ENCODE results near the gene ALG9.

GRCh38 chr11:111836162-111836561 is 35.2 kb downstream of the ALG9 start:
- no peak for TF ChIP-seq CTCF (IDR thresholded peaks at IDR 0.05; ENCODE audit: extremely low read depth in 1 of 2, insufficient read depth in 1 of 2, low read depth in 1 of 2, low read length in 2 of 2)
- no peak for TF ChIP-seq POLR2A (IDR thresholded peaks at IDR 0.05; ENCODE audit: low read depth, low read length)
- TF ChIP-seq GATA2 (IDR thresholded peaks at IDR 0.05; ENCODE audit: insufficient read depth, insufficient read length, low read depth, low read length): no peak
- no peak for TF ChIP-seq JUN (IDR thresholded peaks at IDR 0.05; ENCODE audit: borderline replicate concordance, insufficient read depth, insufficient read length, low read depth)
- TF ChIP-seq EZH2 (IDR thresholded peaks at IDR 0.05; ENCODE audit: borderline replicate concordance, low read depth, low read length, severe bottlenecking): no peak
- TF ChIP-seq FOS (IDR thresholded peaks at IDR 0.05; ENCODE audit: borderline replicate concordance, insufficient read depth, low read length): no peak
- TF ChIP-seq MAX (IDR thresholded peaks at IDR 0.05; ENCODE audit: insufficient read depth, insufficient read length): no peak
- TF ChIP-seq POLR2AphosphoS5 (IDR thresholded peaks at IDR 0.05; ENCODE audit: insufficient read depth, low read depth, low read length): no peak
- TF ChIP-seq MYC (IDR thresholded peaks at IDR 0.05; ENCODE audit: low read depth, low read length): no peak

All from endothelial cell of umbilical vein (primary cell).